Trophoblast cell (in vitro differentiated cells and primary cell): ENCODE results near the gene LOC128125822.

ENCODE experiments used
- DNase-seq, 2 donors: peaks; one replicate each; pipeline ENCODE4 v3.0.0-alpha.2; 2016
- H2AFZ ChIP-seq: 2 replicates; pipeline ENCODE4 v1.6.1; 2013; ENCODE audit warnings: low read length, moderate library complexity, mild to moderate bottlenecking; ENCODE audit not compliant: insufficient read depth, poor library complexity
- H2AK5ac ChIP-seq: 2 replicates; pipeline ENCODE4 v1.6.1; 2013; ENCODE audit warnings: mild to moderate bottlenecking, low read length
- H2BK120ac ChIP-seq: 2 replicates; pipeline ENCODE4 v1.6.1; 2013; ENCODE audit warnings: low read length, mild to moderate bottlenecking, moderate library complexity; ENCODE audit not compliant: insufficient read depth, poor library complexity
- H2BK12ac ChIP-seq: 2 replicates; pipeline ENCODE4 v1.6.1; 2013; ENCODE audit warnings: mild to moderate bottlenecking, low read length, moderate library complexity
- H2BK5ac ChIP-seq: 2 replicates; pipeline ENCODE4 v1.6.1; 2013; ENCODE audit warnings: low read length, low read depth, moderate library complexity, mild to moderate bottlenecking; ENCODE audit not compliant: poor library complexity
- H3K14ac ChIP-seq: 2 replicates; pipeline ENCODE4 v1.6.1; 2013; ENCODE audit warnings: mild to moderate bottlenecking, low read length
- H3K18ac ChIP-seq: 2 replicates; pipeline ENCODE4 v1.6.1; 2013; ENCODE audit warnings: mild to moderate bottlenecking, low read length
- H3K23ac ChIP-seq: 2 replicates; pipeline ENCODE4 v1.6.1; 2013; ENCODE audit warnings: low read length
- H3K27ac ChIP-seq: 2 replicates; pipeline ENCODE4 v1.5.1; 2013; ENCODE audit warnings: low read depth, mild to moderate bottlenecking, inconsistent platforms, low read length, moderate library complexity
- H3K27me3 ChIP-seq: 2 replicates; pipeline ENCODE4 v1.6.1; 2013; ENCODE audit warnings: inconsistent platforms, mild to moderate bottlenecking, low read length, moderate library complexity; ENCODE audit not compliant: insufficient read depth
- H3K36me3 ChIP-seq, 2 experiments: 1 replicate in 1 of 2; 2 replicates in 1 of 2; pipeline ENCODE4 v1.6.1; 2013; ENCODE audit warnings: low read length in 2 of 2, mild to moderate bottlenecking in 2 of 2, moderate library complexity in 1 of 2; ENCODE audit not compliant: insufficient read depth in 2 of 2, control insufficient read depth in 1 of 2
- H3K4ac ChIP-seq: 2 replicates; pipeline ENCODE4 v1.6.1; 2013; ENCODE audit warnings: low read depth, mild to moderate bottlenecking, low read length, moderate library complexity
- H3K4me1 ChIP-seq, 2 experiments: 1 replicate in 1 of 2; 2 replicates in 1 of 2; pipeline ENCODE4 v1.6.1; 2013; ENCODE audit warnings: low read length in 2 of 2, mild to moderate bottlenecking in 2 of 2, moderate library complexity in 1 of 2; ENCODE audit not compliant: insufficient read depth in 2 of 2, control insufficient read depth in 1 of 2
- H3K4me2 ChIP-seq: 2 replicates; pipeline ENCODE4 v1.6.1; 2013; ENCODE audit warnings: inconsistent platforms, mild to moderate bottlenecking, low read length, moderate library complexity
- H3K4me3 ChIP-seq: 2 replicates; pipeline ENCODE4 v1.5.1; 2013; ENCODE audit warnings: mild to moderate bottlenecking, low read depth, low read length, inconsistent platforms
- H3K79me1 ChIP-seq: one replicate; pipeline ENCODE4 v1.6.1; 2013; ENCODE audit warnings: low read length
- H3K79me2 ChIP-seq: 2 replicates; pipeline ENCODE4 v1.6.1; 2013; ENCODE audit warnings: low read length, mild to moderate bottlenecking; ENCODE audit not compliant: control insufficient read depth, insufficient read depth, poor library complexity
- H3K9ac ChIP-seq: 2 replicates; pipeline ENCODE4 v1.6.1; 2013; ENCODE audit warnings: mild to moderate bottlenecking, low read length
- H3K9me3 ChIP-seq: 2 replicates; pipeline ENCODE4 v1.6.1; 2013; ENCODE audit warnings: low read depth, mild to moderate bottlenecking, control low read depth, inconsistent platforms, low read length; ENCODE audit not compliant: insufficient read depth
- H4K12ac ChIP-seq: 2 replicates; pipeline ENCODE4 v1.6.1; 2013; ENCODE audit warnings: low read depth, mild to moderate bottlenecking, low read length, moderate library complexity
- H4K8ac ChIP-seq: 2 replicates; pipeline ENCODE4 v1.6.1; 2013; ENCODE audit warnings: low read depth, mild to moderate bottlenecking, low read length, moderate library complexity
- H4K91ac ChIP-seq: one replicate; pipeline ENCODE4 v1.6.1; 2013; ENCODE audit warnings: low read depth, mild to moderate bottlenecking, low read length, moderate library complexity
- WGBS: extraction: QIAGEN DNeasy Blood & Tissue Kit; methylation state at CpG from one replicate; pipeline ENCODE4 v1.1.7; 2013; ENCODE audit warnings: missing lambda C conversion rate; ENCODE audit not compliant: insufficient read length, insufficient coverage; ENCODE audit errors: extremely low coverage; 5-methylcytosine and 5-hydroxymethylcytosine counted together

LOC128125822 gene

DNA sequence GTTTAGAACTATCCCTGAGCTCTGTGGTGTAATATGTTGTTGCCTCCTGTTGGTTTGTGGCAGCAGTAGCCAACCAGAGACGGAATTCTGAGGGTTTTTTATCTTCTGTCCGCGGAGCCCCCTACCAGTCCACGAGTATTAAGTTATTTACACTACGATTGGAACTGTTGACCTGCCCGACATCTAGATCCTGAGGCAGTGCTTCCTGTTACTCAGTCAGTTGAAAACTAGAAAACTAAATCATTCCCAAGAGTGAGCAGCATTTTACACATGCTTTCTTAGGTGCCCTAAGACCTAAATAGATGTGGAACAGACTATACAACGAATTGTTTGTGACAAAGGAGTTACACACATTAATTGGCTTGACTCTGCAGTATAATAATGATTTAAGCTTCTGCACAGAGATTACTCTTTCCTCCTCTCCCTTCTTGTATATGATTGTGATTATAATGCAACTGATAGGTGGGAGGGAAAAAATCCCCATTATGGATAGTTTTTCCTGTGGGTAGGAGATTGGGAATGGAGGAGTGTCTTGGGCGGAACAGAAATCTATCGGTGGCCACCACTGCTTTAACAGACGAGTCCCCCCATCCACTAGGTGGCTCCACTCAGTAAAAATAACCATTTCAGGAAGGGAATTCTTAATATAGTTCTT, 1.7 kb downstream of the LOC128125822 start:
- peak overlapping the region; percentile 93 for H2AK5ac ChIP-seq
- WGBS, result no CpG with 5 or more reads among the region's 10 CpGs
- H3K9ac ChIP-seq, result peak overlapping the region; percentile 91
- H2AFZ ChIP-seq, result peak overlapping the region; percentile 17
- peak; percentile 54 to 84 for DNase-seq
- peak overlapping the region; percentile 93 for H3K4me3 ChIP-seq
- H3K79me1 ChIP-seq, result peaks cover 23% of the 10 kb centered on the region
- H3K27me3 ChIP-seq, result no peaks in the 10 kb centered on the region
- peak overlapping the region; percentile 99 for H3K27ac ChIP-seq
- peak overlapping the region; percentile 90 for H3K14ac ChIP-seq
- H4K91ac ChIP-seq, result peak overlapping the region; percentile 94
- no peak overlapping the region for H3K23ac ChIP-seq
- H4K12ac ChIP-seq, result peak overlapping the region; percentile 79
- H2BK5ac ChIP-seq, result peak overlapping the region; percentile 95
- H4K8ac ChIP-seq, result peak overlapping the region; percentile 93
- peaks cover 15% of the 10 kb centered on the region for H3K79me2 ChIP-seq
- H3K4ac ChIP-seq, result peak overlapping the region; percentile 97
- H3K36me3 ChIP-seq, result peaks cover 6 to 8% of the 10 kb centered on the region in 2 experiments
- no peak overlapping the region for H2BK12ac ChIP-seq
- peak overlapping the region; percentile 91 for H3K18ac ChIP-seq
- H2BK120ac ChIP-seq, result peak overlapping the region; percentile 91
- no peaks in the 10 kb centered on the region for H3K9me3 ChIP-seq
- H3K4me1 ChIP-seq, result peaks cover 0 to 2% of the 10 kb centered on the region in 2 experiments
- H3K4me2 ChIP-seq, result peak overlapping the region; percentile 79

DNA sequence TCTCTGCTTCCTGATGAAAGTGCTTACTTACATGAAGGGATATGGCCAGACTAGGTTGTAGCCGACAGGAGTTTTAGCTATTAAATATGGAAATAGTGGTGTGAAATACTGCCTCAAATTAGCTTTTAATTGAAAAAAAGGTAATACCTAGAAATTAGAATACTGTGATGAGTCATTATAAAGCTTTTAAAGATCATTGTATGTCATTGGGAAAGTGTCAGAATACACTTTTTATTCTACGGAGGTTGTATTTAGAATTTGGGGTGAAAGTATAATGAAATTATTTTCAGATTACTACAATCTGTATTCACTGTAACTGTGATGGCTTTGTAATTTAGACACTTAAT, 2.2 kb downstream of the LOC128125822 start:
- Histone ChIP-seq H3K9me3 (no peaks in the 10 kb centered on the region), H4K91ac (no peak overlapping the region)
- no CpG with 5 or more reads among the region's 2 CpGs for WGBS

DNA sequence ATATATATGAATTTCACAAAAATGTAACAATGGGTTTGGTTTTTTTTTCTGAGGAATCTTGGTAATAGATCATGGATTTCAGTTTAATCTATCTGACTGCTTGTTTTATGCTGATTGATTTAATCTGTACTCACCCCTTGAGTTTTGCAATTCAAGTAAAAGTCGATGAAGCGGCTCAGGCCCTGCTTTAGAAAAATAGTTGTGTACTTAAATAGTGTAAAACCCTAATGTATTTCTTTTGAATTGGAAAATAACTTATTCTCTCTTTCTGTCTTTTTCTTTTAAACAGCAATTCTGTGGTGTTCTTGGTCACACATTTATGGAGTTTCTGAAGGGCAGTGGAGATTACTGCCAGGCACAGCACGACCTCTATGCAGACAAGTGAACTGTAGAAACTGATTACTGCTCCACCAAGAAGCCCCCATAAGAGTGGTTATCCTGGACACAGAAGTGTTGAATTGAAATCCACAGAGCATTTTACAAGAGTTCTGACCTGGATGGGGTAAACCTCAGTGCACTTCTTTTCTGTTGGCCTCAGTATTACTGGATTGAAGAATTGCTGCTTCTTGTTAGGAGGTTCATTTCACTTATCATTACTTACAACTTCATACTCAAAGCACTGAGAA, 4.0 kb downstream of the LOC128125822 start:
- H2AK5ac ChIP-seq, result no peak overlapping the region
- H2AFZ ChIP-seq, result no peak overlapping the region
- H3K18ac ChIP-seq, result no peak overlapping the region
- no peak overlapping the region for H3K14ac ChIP-seq
- peak overlapping the region; percentile 24 for H3K4ac ChIP-seq
- peaks cover 23% of the 10 kb centered on the region for H3K79me1 ChIP-seq
- H2BK12ac ChIP-seq, result no peak overlapping the region
- no peak overlapping the region for H3K9ac ChIP-seq
- peaks cover 0 to 2% of the 10 kb centered on the region in 2 experiments for H3K4me1 ChIP-seq
- H3K27me3 ChIP-seq, result no peaks in the 10 kb centered on the region
- no peak overlapping the region for H2BK5ac ChIP-seq
- H3K36me3 ChIP-seq, result peaks cover 6 to 15% of the 10 kb centered on the region in 2 experiments
- H3K23ac ChIP-seq, result no peak overlapping the region
- H3K4me3 ChIP-seq, result no peak overlapping the region
- no peak overlapping the region for H4K12ac ChIP-seq
- peaks cover 15% of the 10 kb centered on the region for H3K79me2 ChIP-seq
- no peak overlapping the region for H3K27ac ChIP-seq
- H4K91ac ChIP-seq, result no peak overlapping the region
- no peak for DNase-seq
- H3K9me3 ChIP-seq, result no peaks in the 10 kb centered on the region
- no peak overlapping the region for H4K8ac ChIP-seq
- no CpG with 5 or more reads among the region's 3 CpGs for WGBS
- no peak overlapping the region for H3K4me2 ChIP-seq
- no peak overlapping the region for H2BK120ac ChIP-seq

More for the DNA sequence above, 2.2 kb downstream of the LOC128125822 start:
- Histone ChIP-seq H2BK120ac (no peak overlapping the region), H3K4me1 (peaks cover 0 to 2% of the 10 kb centered on the region in 2 experiments), H3K23ac (no peak overlapping the region), H4K12ac (no peak overlapping the region), H3K79me1 (peaks cover 23% of the 10 kb centered on the region), H3K18ac (no peak overlapping the region), H3K27me3 (no peaks in the 10 kb centered on the region), H2BK12ac (no peak overlapping the region), H2BK5ac (no peak overlapping the region), H3K36me3 (peaks cover 6 to 9% of the 10 kb centered on the region in 2 experiments), H3K14ac (no peak overlapping the region), H3K27ac (peak overlapping the region; percentile 99), H3K4me3 (no peak overlapping the region), H3K4me2 (peak overlapping the region; percentile 79), H3K4ac (no peak overlapping the region), H3K79me2 (peaks cover 15% of the 10 kb centered on the region), H2AFZ (no peak overlapping the region), H3K9ac (no peak overlapping the region), H4K8ac (no peak overlapping the region), H2AK5ac (no peak overlapping the region)
- DNase-seq, result no peak

DNA sequence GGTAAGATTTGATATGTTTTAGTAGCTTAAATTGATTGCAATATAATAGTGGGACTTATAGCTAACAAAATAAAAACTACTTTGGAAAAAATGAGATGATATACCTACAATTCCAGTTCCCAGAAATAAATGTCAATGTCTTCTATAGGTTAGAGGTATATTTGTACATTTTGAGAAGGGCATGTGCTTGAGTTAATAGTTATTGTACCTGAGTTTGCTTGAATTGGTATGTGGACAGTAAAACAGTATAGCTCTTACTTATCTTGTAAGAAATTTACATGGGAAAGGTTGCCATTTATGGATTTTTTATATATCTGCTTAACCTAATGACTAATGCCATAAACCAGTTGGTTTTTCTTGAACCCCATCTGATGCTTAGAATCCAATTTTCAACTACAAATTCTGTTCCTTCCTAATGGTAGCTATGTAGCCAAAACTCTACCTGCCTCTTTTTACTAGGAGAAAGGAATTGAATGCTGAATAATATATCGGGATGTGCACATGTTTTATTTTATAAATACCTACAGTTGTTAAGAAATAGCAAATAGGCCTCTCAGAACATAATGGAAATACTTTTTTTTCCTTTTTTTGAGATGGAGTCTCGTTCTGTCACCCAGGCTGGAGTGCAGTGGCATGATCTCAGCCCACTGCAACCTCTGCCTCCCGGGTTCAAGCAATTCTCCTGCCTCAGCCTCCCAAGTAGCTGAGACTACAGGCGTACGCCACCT, 4.9 kb downstream of the LOC128125822 start:
- H3K79me1 ChIP-seq, result peaks cover 17% of the 10 kb centered on the region
- H2BK5ac ChIP-seq, result no peak overlapping the region
- H3K14ac ChIP-seq, result no peak overlapping the region
- no peak overlapping the region for H2AFZ ChIP-seq
- no peak overlapping the region for H3K27ac ChIP-seq
- no peak for DNase-seq
- H3K27me3 ChIP-seq, result no peaks in the 10 kb centered on the region
- no peak overlapping the region for H3K4me2 ChIP-seq
- no peak overlapping the region for H2BK120ac ChIP-seq
- peaks cover 12% of the 10 kb centered on the region for H3K79me2 ChIP-seq
- no peak overlapping the region for H2BK12ac ChIP-seq
- H3K4me3 ChIP-seq, result no peak overlapping the region
- no peak overlapping the region for H3K23ac ChIP-seq
- H3K9me3 ChIP-seq, result no peaks in the 10 kb centered on the region
- no peak overlapping the region for H4K12ac ChIP-seq
- no peak overlapping the region for H4K91ac ChIP-seq
- no peak overlapping the region for H2AK5ac ChIP-seq
- no peak overlapping the region for H3K4ac ChIP-seq
- WGBS, result no CpG with 5 or more reads among the region's 5 CpGs
- H3K36me3 ChIP-seq, result peaks cover 6 to 15% of the 10 kb centered on the region in 2 experiments
- no peak overlapping the region for H3K9ac ChIP-seq
- no peak overlapping the region for H4K8ac ChIP-seq
- peaks cover 0 to 2% of the 10 kb centered on the region in 2 experiments for H3K4me1 ChIP-seq
- no peak overlapping the region for H3K18ac ChIP-seq
